Measurements from ENCODE around the gene CCDC174. TPM values are rescaled to one million over a fixed set of nuclear protein-coding genes. Genes with fewer than 3 reads are reported as not detected.

Gene CCDC174
- total RNA-seq, 1 donor from 2014 or later, result 14.7 TPM

DNA sequence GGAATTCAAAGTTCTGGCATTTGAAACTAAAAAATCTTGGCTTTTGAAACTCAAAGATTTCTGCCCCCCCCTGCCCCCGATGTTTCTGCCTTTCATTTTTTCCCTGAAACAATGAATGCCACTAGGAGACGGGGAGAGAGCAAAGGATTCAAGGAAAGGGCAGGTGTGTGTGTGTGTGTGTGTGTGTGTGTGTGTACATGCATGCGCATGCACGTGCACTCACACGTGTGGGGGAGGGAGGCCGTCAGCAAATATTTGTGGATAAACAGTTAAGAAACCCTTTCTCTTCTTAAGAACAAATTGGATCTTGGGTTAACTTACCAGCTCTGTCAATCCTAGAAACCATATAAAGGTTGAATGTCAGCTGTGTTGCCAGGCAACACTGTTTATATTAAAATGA, 29.2 kb upstream of the CCDC174 start:
- no peak for DNase-seq (ENCODE audit: low spot score)
- intact Hi-C loops (cut with DNase I), result no loop called here

DNA sequence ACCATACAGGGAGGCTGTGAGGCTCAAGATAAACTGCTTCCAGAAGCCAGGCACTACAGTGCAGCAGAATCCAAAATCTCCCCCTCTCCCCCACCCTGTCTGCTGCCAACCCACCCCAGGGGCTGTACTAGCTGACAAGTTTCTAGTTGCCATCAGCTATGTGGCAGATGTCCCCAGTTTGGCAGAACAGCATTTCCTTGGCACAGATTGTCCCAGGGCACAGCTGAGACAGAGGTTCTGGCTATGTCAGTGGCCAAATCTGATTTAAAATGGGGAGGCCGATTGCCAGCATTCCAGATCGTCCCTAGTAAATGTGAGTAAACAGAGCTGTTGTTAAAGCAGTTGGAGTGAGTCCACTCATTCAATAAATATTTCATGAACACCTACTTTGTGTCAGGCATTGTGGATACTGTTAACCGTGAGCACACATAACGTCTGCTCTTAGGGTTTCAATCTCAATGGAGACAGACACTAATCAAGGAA, 28.0 kb upstream of the CCDC174 start:
- intact Hi-C loops (cut with DNase I), result no loop called here
- no peak for DNase-seq (ENCODE audit: low spot score)

DNA sequence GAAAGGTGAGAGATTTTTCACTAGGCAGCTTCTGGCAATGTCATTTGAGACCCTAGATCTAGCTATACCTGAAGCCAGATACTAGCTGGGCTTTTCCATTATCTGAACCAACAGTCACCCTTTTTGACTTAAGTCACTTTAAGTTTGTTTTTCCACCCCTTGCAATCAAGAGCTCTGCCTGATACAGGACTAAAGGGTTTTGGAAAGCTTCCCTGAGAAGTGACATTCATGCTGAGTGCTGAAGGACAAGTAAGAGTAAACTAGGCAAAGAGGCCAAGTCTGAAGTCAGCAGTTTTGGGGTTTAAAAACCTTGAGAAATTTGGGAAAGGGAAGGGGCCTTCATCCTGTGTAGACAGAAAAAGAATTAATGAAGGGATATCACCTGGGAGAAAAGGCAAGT, 27.1 kb upstream of the CCDC174 start:
- intact Hi-C loops (cut with DNase I), result no loop called here
- DNase-seq (ENCODE audit: low spot score), result no peak

DNA sequence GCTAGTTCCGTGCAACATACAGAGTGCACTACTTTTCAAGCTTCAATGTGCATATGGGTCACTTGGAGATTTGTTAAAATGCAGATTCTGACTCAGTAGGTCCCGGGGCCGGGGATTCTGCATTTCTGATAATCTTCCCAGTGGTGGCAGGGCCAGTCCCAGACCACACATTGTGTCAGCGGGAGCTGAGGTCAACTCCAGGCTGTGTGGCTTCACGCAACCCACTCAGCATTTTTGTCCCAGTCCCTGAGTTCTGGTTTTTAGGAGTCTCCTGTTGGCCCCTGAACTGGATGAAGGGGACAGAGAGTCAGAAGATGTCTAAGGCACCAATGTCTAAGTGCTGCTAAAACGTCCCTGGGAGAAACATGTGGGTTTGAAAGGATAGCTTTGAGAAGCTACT, 26.1 kb upstream of the CCDC174 start:
- intact Hi-C loops (cut with DNase I), result no loop called here

DNA sequence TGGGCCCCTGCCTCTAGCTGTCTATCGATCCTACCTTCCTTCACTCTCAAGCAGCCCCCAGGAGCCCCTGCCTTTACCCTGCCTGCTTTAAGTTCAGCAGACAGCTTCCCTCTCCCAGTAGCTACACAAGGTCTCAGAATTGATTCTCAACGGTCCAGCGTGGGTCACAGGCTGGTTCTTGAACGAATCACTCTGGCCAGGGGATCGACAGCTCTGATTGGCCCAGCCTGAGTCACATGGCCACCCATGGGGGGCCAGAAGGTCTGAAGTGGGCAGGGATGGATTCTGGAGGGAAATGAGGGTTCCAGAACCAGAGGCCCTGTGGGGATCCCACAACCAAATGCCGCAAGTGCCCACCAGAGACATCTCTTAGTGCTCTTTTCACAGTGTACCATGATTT, 23.7 kb upstream of the CCDC174 start:
- intact Hi-C loops (cut with DNase I), result no loop called here
- no peak for DNase-seq (ENCODE audit: low spot score)

More for the DNA sequence above, 26.1 kb upstream of the CCDC174 start:
- DNase-seq (ENCODE audit: low spot score), result no peak

DNA sequence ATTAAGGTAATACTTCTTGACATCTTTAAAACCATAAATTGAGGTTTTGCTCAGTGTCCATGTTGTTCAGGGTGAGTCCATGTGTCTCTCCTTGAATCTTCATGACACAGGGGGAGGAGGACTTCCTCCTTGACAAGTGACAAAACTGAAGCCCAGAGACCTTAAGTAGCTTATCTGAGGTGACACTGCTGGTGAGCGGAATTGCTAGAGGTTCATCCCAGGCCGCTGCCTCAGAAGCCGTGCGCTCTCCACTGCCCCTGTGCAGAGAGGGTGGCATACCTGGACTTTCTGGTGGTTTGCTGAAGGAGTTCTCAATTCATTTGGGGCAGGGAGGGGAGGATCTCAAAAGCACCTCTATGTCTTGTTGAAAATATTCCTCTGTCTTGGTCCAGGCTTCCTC, 23.2 kb upstream of the CCDC174 start:
- intact Hi-C loops (cut with DNase I), result no loop called here
- DNase-seq (ENCODE audit: low spot score), result no peak

DNA sequence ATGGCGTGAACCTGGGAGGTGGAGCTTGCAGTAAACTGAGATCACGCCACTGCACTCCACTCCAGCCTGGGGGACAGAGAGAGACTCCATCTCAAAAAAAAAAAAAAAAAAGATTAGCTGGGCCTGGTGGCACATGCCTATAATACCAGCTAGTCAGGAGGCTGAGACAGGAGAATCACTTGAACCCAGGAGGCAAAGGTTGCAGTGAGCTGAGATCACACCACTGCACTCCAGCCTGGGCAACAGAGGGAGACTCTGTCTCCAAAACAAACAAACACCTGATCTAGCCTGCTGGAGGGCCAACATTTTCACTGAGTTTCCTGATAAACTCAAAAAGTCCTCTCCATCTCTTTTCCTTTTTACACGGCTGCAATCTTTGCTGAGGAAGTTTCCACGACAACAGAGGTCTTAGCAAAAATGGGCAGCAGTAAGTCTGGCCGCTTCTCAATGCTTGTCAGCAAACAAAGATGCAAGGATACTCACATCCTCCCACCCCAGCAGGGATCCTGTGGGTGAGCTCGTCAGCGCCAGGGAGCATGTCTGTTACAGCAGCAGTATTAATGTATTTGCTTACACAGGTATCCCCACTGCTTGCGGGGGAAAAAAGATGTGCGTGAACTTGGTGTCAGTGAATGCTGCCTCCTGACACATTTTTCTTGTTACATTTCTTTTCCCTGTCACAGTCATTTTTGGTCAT, 21.0 kb upstream of the CCDC174 start:
- no peak for DNase-seq (ENCODE audit: low spot score)
- intact Hi-C loops (cut with DNase I), result no loop called here

DNA sequence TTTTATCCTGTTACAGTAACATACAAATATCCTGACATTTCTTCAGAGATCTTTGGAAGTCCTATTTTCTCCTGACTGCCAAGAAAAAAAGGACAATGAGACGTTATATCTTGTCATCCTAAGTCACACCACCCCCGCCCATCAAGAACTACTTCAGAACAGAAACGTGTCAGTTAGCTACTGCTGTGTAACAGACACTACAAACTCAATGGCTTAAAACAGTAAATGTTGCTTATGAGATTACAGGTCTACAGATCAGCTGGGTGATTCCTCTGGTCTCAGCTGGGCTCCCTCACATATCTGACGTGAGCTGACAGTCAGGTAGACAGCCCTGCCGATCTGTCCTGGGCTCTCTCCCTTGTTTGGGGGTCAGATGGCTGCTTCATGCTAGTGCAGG, 20.5 kb upstream of the CCDC174 start:
- intact Hi-C loops (cut with DNase I), result no loop called here
- no peak for DNase-seq (ENCODE audit: low spot score)

DNA sequence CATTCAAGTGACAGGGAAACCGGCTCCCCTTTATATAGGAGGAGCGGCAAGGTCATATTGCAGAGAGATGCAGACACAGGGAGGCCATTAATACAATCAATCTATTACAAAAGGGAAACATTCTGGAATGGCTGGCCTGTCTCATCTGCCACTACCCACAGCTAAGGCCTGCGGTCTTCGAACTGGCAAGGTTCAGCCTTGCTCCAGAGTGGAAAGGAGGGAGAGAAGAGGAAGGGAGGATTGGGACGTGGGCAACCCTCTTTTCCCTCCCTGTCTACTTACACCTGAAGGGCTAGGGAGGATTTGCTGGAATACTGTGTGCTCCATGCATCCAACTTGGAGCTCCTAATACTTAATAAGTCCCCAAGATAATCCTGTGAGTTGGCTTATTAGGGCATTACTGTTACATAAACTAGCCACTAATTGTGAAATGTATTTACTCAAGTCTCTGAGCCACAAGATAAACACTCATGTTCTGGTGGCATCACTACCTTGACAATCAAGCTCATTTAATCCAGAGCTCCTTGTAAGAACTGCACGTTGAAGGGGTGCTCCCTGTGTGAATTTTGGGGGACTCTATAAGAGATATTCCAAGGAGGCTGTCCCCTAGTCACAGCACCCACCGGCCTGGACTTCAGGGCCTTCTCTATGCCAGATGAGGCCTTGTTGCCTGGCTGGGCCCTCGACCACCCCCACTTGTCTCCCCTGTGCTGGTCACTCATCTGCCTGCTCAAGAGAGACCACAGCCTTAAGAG, 19.7 kb upstream of the CCDC174 start:
- no peak for DNase-seq (ENCODE audit: low spot score)
- intact Hi-C loops (cut with DNase I), result no loop called here

DNA sequence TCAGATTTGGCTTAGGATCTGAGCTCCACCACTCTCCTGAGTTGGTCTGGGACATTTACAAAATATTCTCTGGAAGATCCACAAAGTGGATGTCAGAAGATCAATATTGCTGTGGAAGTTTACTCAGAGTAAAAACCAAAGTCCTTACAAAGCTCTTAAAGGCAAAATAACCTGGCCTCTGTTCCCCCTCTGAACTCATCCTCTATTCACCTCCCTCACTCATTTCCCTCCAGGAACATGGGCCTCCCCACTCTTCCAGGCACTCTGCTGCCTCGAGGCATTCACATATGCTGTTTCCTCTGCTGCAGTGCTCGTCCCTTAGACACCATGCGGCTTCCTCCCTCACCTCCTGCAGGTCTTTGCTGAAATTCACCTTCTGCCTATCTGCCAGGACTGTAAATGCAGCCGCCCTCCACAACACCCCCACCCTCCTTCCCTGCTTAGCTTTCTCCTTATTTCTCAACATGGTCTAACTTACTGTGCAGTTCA, 19.1 kb upstream of the CCDC174 start:
- intact Hi-C loops (cut with DNase I), result no loop called here
- no peak for DNase-seq (ENCODE audit: low spot score)

DNA sequence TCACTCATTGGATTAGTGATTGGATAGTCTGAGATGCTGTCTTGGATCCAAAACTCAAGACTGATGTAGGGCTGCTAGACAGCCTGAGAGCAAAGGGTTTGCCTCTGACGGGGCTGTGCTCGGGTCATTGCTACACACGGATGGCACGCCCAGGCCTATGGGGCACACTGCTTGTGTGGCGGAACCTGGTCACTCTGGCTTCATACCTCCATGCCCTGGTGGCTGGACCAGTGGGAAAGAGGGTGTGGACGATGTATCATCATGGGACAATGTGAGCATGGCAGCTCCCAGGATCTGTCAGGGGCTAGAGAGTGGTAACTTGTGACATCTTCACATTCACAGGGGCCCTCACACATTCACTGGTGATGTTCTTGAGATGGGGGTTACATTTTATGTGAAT, 18.1 kb upstream of the CCDC174 start:
- no peak for DNase-seq (ENCODE audit: low spot score)
- intact Hi-C loops (cut with DNase I), result no loop called here

DNA sequence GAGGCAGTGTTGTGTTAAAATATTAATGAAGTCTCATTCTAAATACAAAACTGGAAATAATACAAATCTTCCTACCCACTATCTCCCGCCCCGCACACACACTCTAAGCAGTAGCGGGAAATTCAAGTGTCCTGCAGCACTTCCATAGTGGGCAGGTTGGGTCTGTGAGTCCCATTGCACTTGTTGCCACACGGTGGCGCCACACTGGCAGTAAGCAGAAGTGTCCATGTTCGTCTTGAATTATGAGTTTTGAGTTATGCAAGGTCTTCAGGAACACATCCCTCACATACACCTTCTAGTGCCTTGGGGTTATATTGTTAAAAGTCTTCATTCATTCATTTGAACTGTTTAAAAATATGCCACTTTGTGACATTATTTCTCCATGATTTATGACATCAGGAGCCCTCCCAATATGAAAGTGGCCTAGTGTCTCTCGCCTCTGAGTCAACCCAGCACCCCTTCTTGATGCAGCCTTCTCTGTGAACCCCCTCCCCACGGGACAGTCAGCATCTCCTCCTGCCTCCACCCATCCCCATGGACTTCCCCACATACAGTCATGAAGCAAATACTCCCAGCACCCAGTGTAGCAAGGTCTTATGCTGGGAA, 17.6 kb upstream of the CCDC174 start:
- intact Hi-C loops (cut with DNase I), result no loop called here
- DNase-seq (ENCODE audit: low spot score), result no peak

DNA sequence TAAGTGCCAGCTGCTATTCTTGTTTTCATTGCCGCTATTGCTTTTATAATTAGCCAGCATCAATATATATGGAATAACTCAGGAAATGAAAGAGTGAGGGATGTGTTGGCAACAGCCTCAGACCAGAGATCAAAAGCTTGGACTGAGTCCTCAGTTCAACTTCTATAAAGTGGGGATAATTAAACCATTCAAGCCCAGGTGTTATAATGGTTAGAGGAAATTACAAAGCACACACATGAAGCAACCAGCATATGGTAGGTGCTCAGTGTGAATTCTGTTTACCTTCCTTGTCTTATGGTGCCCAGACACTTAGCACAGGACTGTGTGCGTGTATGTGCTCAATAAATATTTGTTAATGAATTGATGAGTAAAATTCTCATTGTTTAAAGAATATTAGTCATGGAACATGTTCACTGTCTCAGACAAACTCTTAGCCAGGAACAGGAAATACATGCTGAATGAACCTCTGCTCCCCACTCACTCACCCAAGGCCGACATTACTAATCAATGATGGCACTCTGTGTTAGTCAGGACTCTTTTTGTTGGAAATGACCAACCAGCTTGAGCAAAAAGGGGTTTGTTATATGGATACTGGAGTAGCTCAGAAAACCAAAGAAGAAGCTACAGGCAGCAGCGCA, 16.7 kb upstream of the CCDC174 start:
- no peak for DNase-seq (ENCODE audit: low spot score)
- intact Hi-C loops (cut with DNase I), result no loop called here

DNA sequence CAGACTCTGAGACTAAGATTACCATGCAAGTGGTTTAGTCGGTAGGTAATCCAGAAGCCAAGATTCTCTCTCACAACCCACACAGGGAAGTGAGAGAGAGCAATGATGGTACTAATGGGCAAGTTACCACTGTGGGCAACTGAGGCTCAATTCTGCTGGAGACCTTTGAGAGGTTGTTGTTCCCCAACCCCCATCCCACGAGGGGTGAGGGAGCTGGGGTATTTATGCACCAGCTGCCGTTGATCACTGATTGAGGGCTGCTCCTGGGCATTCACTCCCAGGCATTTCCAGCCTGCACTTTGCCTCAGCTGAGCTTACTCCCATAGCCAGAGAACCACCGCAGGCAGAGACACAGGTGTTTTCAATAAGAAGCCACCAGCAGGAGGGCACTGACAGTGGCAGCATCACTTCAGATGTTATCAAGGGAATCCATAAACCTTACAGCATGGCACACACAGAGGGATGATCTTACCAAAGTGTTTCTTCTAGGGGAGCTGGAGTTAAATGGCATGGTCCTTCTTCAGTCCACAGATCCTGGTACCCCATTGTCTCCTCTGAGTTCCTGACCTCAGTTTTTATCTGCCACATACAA, 15.0 kb upstream of the CCDC174 start:
- DNase-seq (ENCODE audit: low spot score), result no peak
- intact Hi-C loops (cut with DNase I), result no loop called here

DNA sequence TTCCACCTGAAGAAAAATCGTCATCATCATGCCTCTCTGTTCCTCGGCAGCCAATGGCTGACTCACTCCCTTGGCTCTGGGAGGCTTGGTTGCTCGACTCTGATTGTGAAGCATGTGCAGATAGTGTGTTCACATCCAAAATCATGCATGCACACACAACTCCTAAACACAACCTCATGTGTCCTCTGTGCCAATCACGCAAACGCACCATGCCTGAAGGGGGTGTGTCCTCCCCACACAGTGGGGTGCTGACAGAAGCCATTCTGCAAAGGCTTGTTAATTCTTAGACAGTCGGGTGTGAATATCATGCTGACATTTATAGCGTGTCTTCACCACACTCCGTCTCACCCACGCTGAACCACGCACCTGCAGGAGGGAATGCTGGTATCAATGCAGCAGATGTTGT, 11.4 kb upstream of the CCDC174 start:
- DNase-seq (ENCODE audit: low spot score), result no peak
- intact Hi-C loops (cut with DNase I), result no loop called here

DNA sequence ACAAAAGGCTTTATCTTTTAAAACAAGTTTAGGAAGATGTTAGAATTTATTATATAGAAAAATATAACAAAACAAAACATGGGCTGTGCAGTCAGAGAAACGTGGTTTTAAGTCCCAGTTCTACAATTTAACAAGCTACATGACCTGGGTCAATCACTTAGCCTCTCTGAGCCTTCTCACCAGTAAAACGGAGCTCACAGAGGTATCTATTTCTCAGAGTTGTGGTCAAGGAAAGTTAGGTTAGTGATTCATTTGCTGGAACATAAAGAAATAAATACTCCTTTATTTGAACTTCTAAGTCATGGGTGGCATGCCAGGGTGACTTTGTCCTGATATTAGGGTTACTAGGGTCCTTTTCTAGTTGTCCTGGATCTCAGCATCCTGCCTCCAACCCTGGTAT, 10.8 kb upstream of the CCDC174 start:
- no peak for DNase-seq (ENCODE audit: low spot score)
- intact Hi-C loops (cut with DNase I), result no loop called here

DNA sequence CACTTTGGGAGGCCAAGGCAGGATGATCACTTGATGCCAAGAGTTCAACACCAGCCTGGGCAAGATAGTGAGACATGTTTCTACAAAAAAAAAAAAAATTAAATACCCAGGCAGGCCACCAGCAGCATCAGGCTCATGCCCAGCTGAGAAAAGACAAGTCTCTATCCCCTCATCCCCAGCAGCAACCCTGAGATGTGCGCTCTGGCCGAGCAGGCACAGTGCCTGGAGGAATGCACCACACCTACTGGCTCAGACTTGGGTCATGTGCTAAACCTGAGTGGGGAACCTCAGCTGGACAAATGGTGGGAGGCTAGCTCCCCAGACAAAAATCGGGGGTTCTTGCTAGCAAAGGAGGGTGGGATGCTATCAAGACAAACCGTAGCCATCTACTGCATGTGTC, 10.2 kb upstream of the CCDC174 start:
- no peak for DNase-seq (ENCODE audit: low spot score)
- intact Hi-C loops (cut with DNase I), result no loop called here

DNA sequence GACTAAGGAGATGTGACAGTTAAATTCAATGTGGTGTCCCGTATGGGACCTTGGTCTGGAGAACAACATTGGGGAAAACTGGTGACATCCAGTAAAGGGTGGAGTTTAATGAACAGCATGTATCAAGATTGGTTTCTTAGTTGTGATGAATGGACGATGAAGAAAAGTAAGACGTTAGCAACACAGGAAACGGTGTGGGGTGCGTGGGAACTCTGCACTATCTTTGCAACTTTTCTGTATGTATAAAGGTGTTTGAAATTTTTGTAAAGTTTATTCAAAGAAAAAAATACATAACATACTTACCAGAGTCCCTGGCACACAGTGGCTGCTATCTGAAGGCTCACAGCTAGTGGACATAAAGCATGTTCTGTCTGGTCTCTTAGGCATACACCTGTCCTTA, 6.1 kb upstream of the CCDC174 start:
- intact Hi-C loops (cut with DNase I), result loop anchor here (5.0 kb wide), 2 partner anchors 88 to 123 kb away; no protein-coding TSS in a partner anchor
- no peak for DNase-seq (ENCODE audit: low spot score)

DNA sequence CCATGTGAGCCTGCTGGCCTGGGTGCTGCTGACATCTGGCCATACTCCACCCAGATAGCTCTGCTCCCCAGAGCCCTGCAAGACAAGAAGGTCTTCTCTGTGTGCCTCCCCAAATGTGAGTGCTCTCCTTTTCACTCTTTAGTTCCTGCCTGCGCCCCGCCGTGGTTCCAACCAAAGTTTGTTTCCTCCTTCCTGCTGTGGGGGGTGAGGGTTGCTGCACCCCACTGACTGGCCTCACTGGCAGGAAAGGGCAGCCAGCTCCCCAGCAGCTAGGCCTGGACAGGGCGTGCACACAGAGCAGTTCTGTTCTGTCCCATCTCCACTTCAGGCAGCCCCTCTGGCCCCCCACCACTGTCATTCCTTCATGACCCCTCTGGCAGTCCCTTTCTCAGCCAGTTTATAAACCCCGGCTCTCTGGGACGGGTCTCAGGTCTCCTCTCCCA, 5.4 kb upstream of the CCDC174 start:
- no peak for DNase-seq (ENCODE audit: low spot score)
- intact Hi-C loops (cut with DNase I), result loop anchor here (5.0 kb wide), 2 partner anchors 89 to 124 kb away; no protein-coding TSS in a partner anchor

All from cardiac septum (tissue), 1 donor.